GM21717 (cell line): ENCODE data around the gene B3GALNT1.
A peak's percentile ranks its signal among the peaks of the same experiment; 100 is the strongest.

Source experiments
- ATAC-seq: cut with Tn5 transposase; IDR thresholded peaks from one replicate; pipeline ENCODE4 v1.9.1; 2021; ENCODE audit warnings: mild to moderate bottlenecking, moderate library complexity; ENCODE audit not compliant: unreplicated experiment

The B3GALNT1 gene

GRCh38 chr3:161082063-161082462, 23.1 kb downstream of the B3GALNT1 start:
- peak; percentile 33 for ATAC-seq

DNA sequence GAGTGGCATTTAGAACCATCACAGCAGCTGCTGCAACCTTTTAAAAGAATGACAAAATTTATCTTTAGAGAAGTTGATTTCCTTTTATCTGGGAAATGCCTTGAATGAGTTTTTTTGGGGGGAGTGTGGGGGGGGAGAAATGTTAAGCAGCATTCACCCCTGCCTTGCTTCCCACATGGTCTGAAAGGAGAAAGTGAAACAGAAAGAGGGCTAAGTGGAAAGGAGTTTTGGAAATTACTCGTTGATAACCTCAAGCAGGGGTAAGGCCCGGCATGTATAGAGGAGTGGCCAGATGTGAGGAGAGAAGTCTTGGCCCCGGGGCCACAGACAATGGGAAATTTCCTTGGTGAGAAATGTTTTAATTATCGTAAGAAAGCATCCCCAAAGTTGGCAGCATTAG, 23.5 kb downstream of the B3GALNT1 start:
- peak; percentile 94 for ATAC-seq

GRCh38 chr3:161073181-161073580, 32.0 kb downstream of the B3GALNT1 start:
- no peak for ATAC-seq

- ATAC-seq: no peak
Observed at GRCh38 chr3:161072751-161073150, 32.4 kb downstream of the B3GALNT1 start.

DNA sequence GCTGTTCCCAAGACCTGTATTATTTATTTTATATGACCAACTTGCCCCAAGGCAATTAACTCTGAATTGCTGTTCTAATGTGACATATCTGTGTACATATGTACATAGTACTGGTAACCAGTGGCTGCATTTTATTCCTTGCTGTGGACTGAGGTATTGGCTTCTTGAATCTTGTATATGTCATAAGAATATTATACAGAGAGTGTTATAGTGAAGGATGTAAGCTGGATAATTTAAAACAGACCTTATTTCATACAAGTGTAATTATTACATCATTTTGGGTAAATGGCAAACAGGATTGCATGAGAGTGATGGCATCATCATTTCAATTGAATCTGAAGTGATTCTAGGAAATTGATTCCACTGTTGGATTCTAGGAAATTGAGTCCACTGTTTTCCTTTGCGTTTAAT, 32.9 kb downstream of the B3GALNT1 start:
- ATAC-seq: no peak

DNA sequence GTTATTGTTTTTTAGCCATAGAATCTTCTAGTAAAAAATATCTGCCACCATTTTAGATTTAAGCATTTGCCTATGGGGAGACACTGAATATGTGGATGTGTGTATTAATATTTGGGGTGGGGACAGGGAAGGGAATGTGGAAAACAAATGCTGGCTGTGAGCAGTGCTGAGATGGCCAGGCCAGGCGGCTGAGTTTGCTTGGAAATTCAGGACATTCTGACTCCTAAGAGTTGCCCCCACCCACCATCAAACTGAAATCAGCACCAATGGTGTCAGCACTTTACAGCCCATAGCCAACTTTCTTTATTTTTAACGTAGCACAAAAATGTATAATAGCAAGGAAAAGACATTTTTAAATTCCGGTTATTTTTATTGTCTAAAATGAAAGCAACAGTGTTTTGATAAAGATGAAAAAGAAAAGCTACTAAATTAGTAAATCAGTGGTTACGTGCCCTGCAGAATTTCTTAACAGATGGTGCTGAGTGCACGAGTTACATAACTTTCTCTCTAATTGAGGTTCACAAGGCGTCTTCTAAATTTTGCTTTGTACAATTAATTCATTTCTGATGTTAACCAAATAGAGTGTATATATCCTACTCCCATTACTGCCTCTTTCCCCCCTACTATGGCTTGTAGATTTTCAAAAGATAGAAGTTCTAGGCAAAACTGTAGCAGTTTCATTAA, 34.0 kb downstream of the B3GALNT1 start:
- no peak for ATAC-seq

GRCh38 chr3:161070252-161070930, 34.8 kb downstream of the B3GALNT1 start:
- ATAC-seq: no peak

- peak; percentile 96 for ATAC-seq
Observed at GRCh38 chr3:161069511-161070251, 35.5 kb downstream of the B3GALNT1 start.

DNA sequence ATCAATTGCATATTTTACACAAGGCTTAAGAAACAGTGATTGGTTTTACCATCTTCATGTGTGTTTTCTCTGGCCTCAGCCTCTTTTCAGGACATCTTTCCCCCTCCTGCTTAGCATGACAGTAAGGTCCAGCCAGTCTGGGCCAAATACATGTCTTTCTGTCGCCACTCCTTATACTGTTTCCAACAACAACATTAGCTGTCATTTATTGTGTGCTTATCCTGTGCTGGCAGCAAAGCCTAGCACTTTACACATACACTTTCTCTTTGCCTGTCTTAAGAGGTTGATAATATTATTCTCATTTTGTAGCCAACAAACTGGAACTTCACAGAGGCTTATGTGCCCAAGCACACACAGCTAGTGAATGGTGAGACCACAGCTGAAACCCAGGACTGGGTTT, 37.8 kb downstream of the B3GALNT1 start:
- ATAC-seq: no peak

DNA sequence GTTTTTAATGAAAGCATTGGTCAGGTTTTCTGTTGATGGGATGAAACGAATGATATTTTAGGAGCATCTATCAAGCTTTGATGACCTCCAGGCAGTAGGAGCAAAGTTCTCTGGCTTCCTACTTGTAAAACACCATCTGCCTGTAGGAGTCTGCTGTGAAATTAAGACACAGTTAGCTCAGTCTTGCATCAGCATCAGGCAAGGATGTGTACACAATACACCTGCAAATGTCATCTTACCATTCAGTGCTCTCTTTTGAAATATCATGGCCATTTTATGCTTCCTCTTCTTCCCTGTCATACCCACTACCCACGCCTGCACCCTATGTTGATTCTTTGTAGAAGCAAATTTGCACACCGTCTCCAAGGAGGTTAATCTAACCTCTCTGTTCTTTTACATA, 38.2 kb downstream of the B3GALNT1 start:
- ATAC-seq: no peak

DNA sequence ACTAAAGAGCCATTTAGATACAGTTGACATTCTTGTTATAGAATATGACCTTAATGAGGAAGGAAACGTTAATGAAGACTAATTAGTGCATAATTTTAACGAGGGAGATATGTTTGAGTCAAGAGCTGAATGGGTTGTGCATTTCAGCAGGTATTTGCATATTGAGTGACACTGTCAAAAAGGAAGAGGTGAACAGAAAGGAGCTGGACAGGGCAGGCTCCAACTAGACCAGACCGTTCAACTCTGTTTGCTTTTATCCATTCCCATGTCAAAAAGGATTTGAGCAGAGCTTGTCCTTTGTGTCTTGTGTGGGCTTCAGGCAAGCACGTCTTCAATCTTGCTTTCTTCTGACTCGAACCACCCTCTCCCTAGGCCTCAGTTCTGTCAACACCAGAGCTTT, 40.7 kb downstream of the B3GALNT1 start:
- ATAC-seq: no peak

- ATAC-seq: no peak
Observed at GRCh38 chr3:161054860-161055604, 50.1 kb downstream of the B3GALNT1 start.

DNA sequence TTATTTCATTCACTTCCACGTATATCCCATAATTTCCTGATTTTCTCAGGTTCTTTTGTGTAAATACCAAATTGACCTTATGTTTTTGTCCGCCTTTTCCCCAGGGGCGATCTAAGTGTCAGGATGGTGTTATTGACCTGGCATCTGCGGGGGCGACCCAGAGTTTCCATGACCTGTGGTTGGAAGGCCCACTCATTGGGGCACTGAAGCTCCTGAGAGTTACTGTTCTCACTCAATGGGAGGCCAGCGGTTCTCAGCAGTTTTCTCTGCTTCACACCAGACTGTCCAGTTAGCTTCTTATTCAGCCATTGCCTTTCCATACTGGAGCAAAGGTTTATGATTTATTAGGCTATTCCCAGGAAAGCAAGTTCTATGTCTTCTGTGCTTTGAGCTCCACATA, 53.3 kb downstream of the B3GALNT1 start:
- no peak for ATAC-seq

- no peak for ATAC-seq
Observed at GRCh38 chr3:161050935-161051334, 54.2 kb downstream of the B3GALNT1 start.

- ATAC-seq: no peak
Observed at GRCh38 chr3:161049683-161050248, 55.4 kb downstream of the B3GALNT1 start.

DNA sequence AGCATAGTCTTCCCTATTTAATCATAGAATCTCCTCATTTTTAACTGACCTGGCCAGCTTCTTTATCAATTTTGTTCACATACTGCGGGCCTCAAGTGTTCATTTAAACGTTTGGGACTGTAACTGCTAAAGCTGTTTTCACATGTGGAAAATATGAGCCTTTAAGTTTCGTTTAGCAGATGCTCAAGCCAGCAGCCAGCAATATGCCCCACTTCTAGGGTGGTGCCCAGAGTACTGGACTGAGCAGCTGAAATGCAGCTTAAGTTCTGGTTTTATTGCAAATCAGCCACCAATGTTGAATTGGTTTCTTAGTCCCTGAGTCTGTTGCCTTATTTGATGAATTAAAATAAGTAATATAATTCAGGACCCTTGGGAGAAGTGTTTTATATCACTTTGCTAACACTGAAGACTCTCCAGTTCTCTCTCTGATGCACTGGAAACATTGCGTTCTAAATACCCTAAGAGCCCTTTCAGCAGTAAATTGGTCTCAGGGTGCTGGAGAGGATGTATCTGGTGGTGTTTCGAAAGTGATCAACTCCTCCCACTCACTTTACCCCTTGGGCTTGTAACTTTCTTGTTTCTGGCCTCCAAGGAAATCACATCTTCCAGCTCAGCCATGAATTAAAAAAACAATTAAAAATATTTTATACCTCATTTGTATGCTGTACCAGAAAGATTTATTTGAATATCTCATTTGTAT, 61.7 kb downstream of the B3GALNT1 start:
- peak; percentile 85 for ATAC-seq

DNA sequence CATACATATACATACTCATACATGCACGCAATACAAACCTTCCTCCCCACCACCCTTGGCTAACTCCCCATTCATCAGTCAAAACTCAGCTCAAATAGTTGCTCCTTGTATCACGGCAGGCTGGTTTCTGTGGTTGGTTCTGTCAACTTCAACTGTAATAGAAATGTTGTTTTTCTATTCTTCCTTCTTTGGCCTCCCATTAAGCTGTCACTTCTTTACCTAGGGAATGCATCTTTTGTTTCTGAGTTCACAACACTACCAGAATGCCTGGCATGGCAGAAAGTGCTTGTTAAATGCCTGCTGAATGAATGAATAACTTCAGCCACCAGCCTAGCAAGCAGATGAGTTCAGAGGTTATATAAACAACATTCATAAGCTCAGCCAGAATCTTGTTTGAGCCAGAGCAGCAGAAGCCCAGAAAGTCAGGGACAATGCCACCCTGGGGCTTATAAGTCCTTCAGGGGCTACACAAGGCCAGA, 63.1 kb downstream of the B3GALNT1 start:
- ATAC-seq: no peak

DNA sequence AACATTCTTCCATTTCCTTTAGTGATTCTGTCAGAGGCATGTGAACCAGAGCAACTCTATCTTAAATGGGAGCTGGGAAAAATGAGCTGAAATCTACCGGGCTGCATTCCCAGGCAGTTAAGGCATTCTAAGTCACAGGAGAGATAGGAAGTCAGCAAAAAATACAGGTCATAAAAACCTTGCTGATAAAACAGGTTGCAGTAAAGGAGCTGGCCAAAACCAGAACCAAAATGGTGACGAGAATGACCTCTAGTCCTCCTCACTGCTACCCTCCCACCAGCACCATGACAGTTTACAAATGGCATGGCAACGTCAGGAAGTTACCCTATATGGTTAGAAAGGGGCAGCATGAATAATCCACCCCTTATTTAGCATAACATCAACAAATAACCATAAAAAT, 66.4 kb downstream of the B3GALNT1 start:
- ATAC-seq: no peak

DNA sequence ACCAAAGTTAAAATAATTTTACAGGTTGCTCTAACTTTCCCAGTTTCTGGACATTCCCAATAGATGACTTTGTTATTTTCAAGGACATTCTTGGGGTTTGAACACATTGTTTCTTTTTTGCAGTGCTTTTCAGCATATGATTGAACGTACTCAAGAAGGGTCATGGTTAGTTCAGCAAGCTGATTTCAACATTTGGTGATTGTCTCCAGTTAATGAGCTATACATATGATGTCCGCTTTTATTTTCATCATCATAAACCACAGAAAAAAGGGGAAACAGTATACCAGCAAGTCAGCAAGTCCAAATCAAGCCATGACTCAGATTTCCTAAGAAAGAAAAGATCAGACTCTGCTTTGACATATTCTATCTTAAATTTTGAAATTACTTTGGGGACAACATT, 69.4 kb downstream of the B3GALNT1 start:
- no peak for ATAC-seq

- ATAC-seq: peak; percentile 90
Observed at GRCh38 chr3:161034913-161035550, 70.1 kb downstream of the B3GALNT1 start.
